Measurements from ENCODE around the gene MLLT1. TPM values are rescaled to one million over a fixed set of nuclear protein-coding genes. Genes with fewer than 3 reads are reported as not detected.

Gene MLLT1
- total RNA-seq, 4 donors from 2014 or later: 13.9 to 37.7 (median 24.4) TPM

- peak overlapping the region; percentile 42 to 91 (median 87) for H3K27ac ChIP-seq
- in situ Hi-C loops (cut with MboI; ENCODE audit: low sequenced_read_pairs in 4 of 4) (loop anchor here in 1 of 4 donors (10.0 kb wide), 1 partner anchor 53 kb away; no protein-coding TSS in a partner anchor), intact Hi-C loops (cut with DNase I; ENCODE audit: low total_unique reads) (loop anchor here (5.0 to 10.0 kb wide), 3 partner anchors 94 to 376 kb away; partner anchors contain the start of genes ALKBH7, NDUFA11 and VMAC)
- no peaks in the 10 kb centered on the region for H3K27me3 ChIP-seq
- no peak for DNase-seq
- TF ChIP-seq CTCF (IDR thresholded peaks at IDR 0.05 in 4 of 5, conservative IDR thresholded peaks at IDR 0.05 in 1 of 5) (no peak), POLR2A (IDR thresholded peaks at IDR 0.05) (no peak)
- no peak for ATAC-seq
- H3K36me3 ChIP-seq: no peaks in the 10 kb centered on the region
- H3K4me1 ChIP-seq: peaks cover 50 to 56% of the 10 kb centered on the region in 2 donors
- H3K4me3 ChIP-seq: no peak overlapping the region
- no peaks in the 10 kb centered on the region for H3K9me3 ChIP-seq
Measured at GRCh38 chr19:6278051-6278450, 1.7 kb downstream of the MLLT1 start.

GRCh38 chr19:6276447-6276846, 3.3 kb downstream of the MLLT1 start:
- Histone ChIP-seq H3K4me3 (no peak overlapping the region), H3K27ac (peak overlapping the region; percentile 28 to 91 (median 64)), H3K36me3 (no peaks in the 10 kb centered on the region), H3K27me3 (no peaks in the 10 kb centered on the region), H3K9me3 (no peaks in the 10 kb centered on the region), H3K4me1 (peaks cover 66 to 72% of the 10 kb centered on the region in 2 donors)
- TF ChIP-seq CTCF (IDR thresholded peaks at IDR 0.05 in 4 of 5, conservative IDR thresholded peaks at IDR 0.05 in 1 of 5) (no peak), POLR2A (IDR thresholded peaks at IDR 0.05) (no peak)
- ATAC-seq (no peak), DNase-seq (peak; percentile 34 to 59)
- in situ Hi-C loops (cut with MboI; ENCODE audit: low sequenced_read_pairs in 4 of 4) (loop anchor here in 1 of 4 donors (10.0 kb wide), 1 partner anchor 52 kb away; no protein-coding TSS in a partner anchor), intact Hi-C loops (cut with DNase I; ENCODE audit: low total_unique reads) (loop anchor here (5.0 to 10.0 kb wide), 3 partner anchors 96 to 374 kb away; partner anchors contain the start of genes ALKBH7, NDUFA11 and VMAC)

- TF ChIP-seq CTCF (IDR thresholded peaks at IDR 0.05 in 4 of 5, conservative IDR thresholded peaks at IDR 0.05 in 1 of 5) (no peak), POLR2A (IDR thresholded peaks at IDR 0.05) (no peak)
- intact Hi-C loops (cut with DNase I; ENCODE audit: low total_unique reads) (loop anchor here (5.0 to 10.0 kb wide), 3 partner anchors 97 to 373 kb away; partner anchors contain the start of genes ALKBH7, NDUFA11 and VMAC), in situ Hi-C loops (cut with MboI; ENCODE audit: low sequenced_read_pairs in 4 of 4) (loop anchor here in 1 of 4 donors (10.0 kb wide), 1 partner anchor 50 kb away; no protein-coding TSS in a partner anchor)
- Histone ChIP-seq H3K36me3 (no peaks in the 10 kb centered on the region), H3K4me3 (no peak overlapping the region), H3K9me3 (no peaks in the 10 kb centered on the region), H3K4me1 (peaks cover 78 to 80% of the 10 kb centered on the region in 2 donors), H3K27me3 (no peaks in the 10 kb centered on the region), H3K27ac (peak overlapping the region; percentile 84 to 93 (median 90))
- no peak for DNase-seq
- no peak for ATAC-seq
Measured at GRCh38 chr19:6275170-6275744, 4.5 kb downstream of the MLLT1 start.

DNA sequence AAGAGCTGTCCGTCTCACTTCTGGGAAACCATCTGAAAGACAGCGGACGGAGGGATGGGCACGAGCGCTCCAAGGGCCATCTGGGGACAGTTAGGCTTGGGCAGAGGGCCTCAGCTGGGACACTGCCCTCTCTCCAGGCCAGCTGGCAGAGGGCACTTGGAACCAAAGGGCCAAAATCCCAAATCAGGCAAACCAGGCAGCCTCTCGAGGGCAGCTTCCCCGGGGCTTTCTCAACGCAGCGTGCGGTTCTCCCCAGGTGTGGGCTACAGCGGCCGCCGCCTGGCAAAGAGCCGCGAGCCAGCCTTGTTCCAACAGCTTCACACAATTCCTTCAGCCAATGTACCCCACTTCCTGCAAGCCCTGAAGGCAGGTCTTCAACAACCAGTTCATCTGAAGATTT, 5.0 kb downstream of the MLLT1 start:
- Histone ChIP-seq H3K27ac (peak overlapping the region; percentile 84 to 93 (median 90)), H3K4me1 (peaks cover 79% of the 10 kb centered on the region in 2 donors), H3K27me3 (no peaks in the 10 kb centered on the region), H3K36me3 (no peaks in the 10 kb centered on the region), H3K4me3 (peak overlapping the region; percentile 15 to 48 (median 44)), H3K9me3 (no peaks in the 10 kb centered on the region)
- intact Hi-C loops (cut with DNase I; ENCODE audit: low total_unique reads) (loop anchor here (1.0 to 10.0 kb wide), 5 partner anchors 75 to 372 kb away; partner anchors contain the start of genes ALKBH7, CLPP, NDUFA11 and VMAC), in situ Hi-C loops (cut with MboI; ENCODE audit: low sequenced_read_pairs in 4 of 4) (loop anchor here in 1 of 4 donors (10.0 kb wide), 1 partner anchor 50 kb away; no protein-coding TSS in a partner anchor)
- TF ChIP-seq CTCF (IDR thresholded peaks at IDR 0.05 in 4 of 5, conservative IDR thresholded peaks at IDR 0.05 in 1 of 5): no peak
- no peak for TF ChIP-seq POLR2A (IDR thresholded peaks at IDR 0.05)
- peak; percentile 35 to 37 for ATAC-seq
- DNase-seq: peak; percentile 38 to 78

Data from gastrocnemius medialis (tissue), 4 donors.